Liver (tissue), 3 donors: ENCODE measurements around the gene ARHGDIB.

Experiments
- CTCF ChIP-seq: fragments of 150-350 bp; IDR thresholded peaks from 2 replicates; pipeline ENCODE4 v1.5.1; 2017; ENCODE audit warnings: improper control_type of control experiment, low read depth, low read length; ENCODE audit not compliant: missing input control
- EGR1 ChIP-seq, 2 donors: IDR thresholded peaks; 2 replicates each; pipeline ENCODE4 v1.6.1; 2016 to 2018; ENCODE audit warnings: antibody characterized with exemption in 2 of 2, low read depth in 2 of 2
- FOXA1 ChIP-seq: IDR thresholded peaks from 2 replicates; pipeline ENCODE4 v1.6.1; 2016; ENCODE audit warnings: antibody characterized with exemption
- GABPA ChIP-seq, 2 donors: IDR thresholded peaks in 1 of 2; conservative IDR thresholded peaks in 1 of 2; 2 replicates each; pipeline ENCODE4 v1.6.1; 2016; ENCODE audit warnings: antibody characterized with exemption in 2 of 2, mild to moderate bottlenecking in 1 of 2, moderate library complexity in 1 of 2
- JUND ChIP-seq, 2 donors: IDR thresholded peaks; 2 replicates each; pipeline ENCODE4 v1.6.1; 2016; ENCODE audit warnings: antibody characterized with exemption in 2 of 2
- MAX ChIP-seq: IDR thresholded peaks from 2 replicates; pipeline ENCODE4 v1.6.1; 2016; ENCODE audit warnings: antibody characterized with exemption
- RAD21 ChIP-seq, 2 donors: IDR thresholded peaks; 2 replicates each; pipeline ENCODE4 v1.6.1; 2016; ENCODE audit warnings: antibody characterized with exemption in 2 of 2, mild to moderate bottlenecking in 2 of 2
- REST ChIP-seq: IDR thresholded peaks from 2 replicates; pipeline ENCODE4 v1.6.1; 2016; ENCODE audit warnings: antibody characterized with exemption, mild to moderate bottlenecking
- RXRA ChIP-seq, 2 donors: IDR thresholded peaks; 2 replicates each; pipeline ENCODE4 v1.6.1; 2017 to 2018; ENCODE audit warnings: antibody characterized with exemption in 2 of 2, mild to moderate bottlenecking in 1 of 2
- TAF1 ChIP-seq: conservative IDR thresholded peaks from 2 replicates; pipeline ENCODE4 v1.6.1; 2016; ENCODE audit warnings: antibody characterized with exemption, mild to moderate bottlenecking
- YY1 ChIP-seq: IDR thresholded peaks from 2 replicates; pipeline ENCODE4 v1.6.1; 2016; ENCODE audit warnings: antibody characterized with exemption, mild to moderate bottlenecking
- ZBTB33 ChIP-seq: IDR thresholded peaks from 2 replicates; pipeline ENCODE4 v1.6.1; 2016; ENCODE audit warnings: antibody characterized with exemption
- donor health status: healthy.
- donor health status: healthy.

- no peak for TF ChIP-seq CTCF
- TF ChIP-seq EGR1 (IDR thresholded peaks at IDR 0.05; ENCODE audit: low read depth in 2 of 2) = no peak
- TF ChIP-seq YY1 = no peak
- no peak for TF ChIP-seq JUND (IDR thresholded peaks at IDR 0.05)
- no peak for TF ChIP-seq ZBTB33
- TF ChIP-seq GABPA (IDR thresholded peaks at IDR 0.05 in 1 of 2, conservative IDR thresholded peaks at IDR 0.05 in 1 of 2) = no peak
- no peak for TF ChIP-seq REST
- TF ChIP-seq FOXA1 = no peak
- TF ChIP-seq RAD21 (IDR thresholded peaks at IDR 0.05) = peak; percentile 28 to 45
- no peak for TF ChIP-seq RXRA (IDR thresholded peaks at IDR 0.05)
- TF ChIP-seq MAX = no peak
- no peak for TF ChIP-seq TAF1
These were observed 31.1 kb downstream of the ARHGDIB start for GRCh38 chr12:14930299-14930698.
